B cell (primary cell): Measurements from ENCODE around the gene APOO. TPM values are rescaled to one million over a fixed set of nuclear protein-coding genes. Genes with fewer than 3 reads are reported as not detected.

Experiments
- ATAC-seq: fragments of 200-7000 bp; cut with Tn5 transposase; one replicate; pipeline ENCODE4 v1.10.0; 2021; ENCODE audit warnings: low read depth, mild to moderate bottlenecking, moderate number of reproducible peaks, moderate library complexity
- CTCF ChIA-PET: fragments of 350-600 bp; sonication (Branson Sonifier 250); formaldehyde crosslinking; loops from one replicate; lab custom pipeline; 2021; ENCODE audit warnings: antibody characterized with exemption, inconsistent platforms; lab: Charles Lee
- POLR2A ChIA-PET: fragments of 350-600 bp; sonication (Branson Sonifier 250); formaldehyde crosslinking; loops from one replicate; lab custom pipeline; 2021; ENCODE audit warnings: antibody characterized with exemption; lab: Charles Lee
- DNase-seq: peaks from one replicate; pipeline ENCODE4 v3.0.0; 2013
- H2AFZ ChIP-seq: 2 replicates; pipeline ENCODE4 v1.6.1; 2012; ENCODE audit warnings: mild to moderate bottlenecking, low read depth, low read length; ENCODE audit not compliant: insufficient read depth, poor library complexity, severe bottlenecking
- H3K27ac ChIP-seq, 2 donors: 1 replicate in 1 of 2; 2 replicates in 1 of 2; pipeline ENCODE4 v1.5.1; 2012 to 2013; ENCODE audit warnings: low read length in 2 of 2, mild to moderate bottlenecking in 2 of 2, moderate library complexity in 1 of 2
- H3K27me3 ChIP-seq, 4 experiments: fragments of 200-600 bp in 1 of 4; sonication (generic) in 1 of 4; replicated peaks in 1 of 4; 1 replicate in 2 of 4; 2 replicates in 2 of 4; pipeline versions ENCODE4 v1.6.1 to v1.7.0; 2013 to 2016; ENCODE audit warnings: low read length in 3 of 4, mild to moderate bottlenecking in 2 of 4, mixed read lengths in 1 of 4, moderate library complexity in 1 of 4; ENCODE audit not compliant: insufficient read depth in 4 of 4, control insufficient read depth in 3 of 4; ENCODE audit errors: control extremely low read depth in 1 of 4
- H3K36me3 ChIP-seq, 2 experiments: replicated peaks in 1 of 2; 1 replicate in 1 of 2; 2 replicates in 1 of 2; pipeline versions ENCODE4 v1.6.1 to v1.7.1; 2013; ENCODE audit warnings: low read length in 1 of 2; ENCODE audit not compliant: insufficient read depth in 2 of 2, control insufficient read depth in 1 of 2; ENCODE audit errors: control extremely low read depth in 1 of 2, extremely low read depth in 1 of 2
- H3K4me1 ChIP-seq, 2 donors: fragments of 200-600 bp in 1 of 2; sonication (generic) in 1 of 2; 1 replicate in 1 of 2; 2 replicates in 1 of 2; pipeline versions ENCODE4 v1.5.1 to v1.6.1; 2013 to 2017; ENCODE audit warnings: low read length in 2 of 2; ENCODE audit not compliant: control insufficient read depth in 2 of 2, insufficient read depth in 2 of 2
- H3K4me2 ChIP-seq: replicated peaks from 2 replicates; pipeline ENCODE3; 2012; ENCODE audit warnings: mild to moderate bottlenecking, low read depth, low read length; ENCODE audit not compliant: poor library complexity, severe bottlenecking
- H3K4me3 ChIP-seq, 5 experiments: fragments of 200-600 bp in 1 of 5; sonication (generic) in 1 of 5; 1 replicate in 3 of 5; 2 replicates in 2 of 5; pipeline versions ENCODE4 v1.5.1 to v1.7.0; 2011 to 2016; ENCODE audit warnings: low read length in 4 of 5, mild to moderate bottlenecking in 4 of 5, low read depth in 2 of 5, control low read depth in 1 of 5, moderate library complexity in 1 of 5; ENCODE audit not compliant: insufficient read depth in 1 of 5; ENCODE audit errors: control extremely low read depth in 1 of 5, extremely low read depth in 1 of 5
- H3K79me2 ChIP-seq: fragments of 200-600 bp; sonication (generic); one replicate; pipeline ENCODE4 v1.6.0; 2016; ENCODE audit warnings: low read length; ENCODE audit not compliant: control insufficient read depth, insufficient read depth
- H3K9ac ChIP-seq: fragments of 200-600 bp; sonication (generic); 2 replicates; pipeline ENCODE4 v1.6.1; 2017; ENCODE audit warnings: mild to moderate bottlenecking, low read length, moderate library complexity
- H3K9me3 ChIP-seq, 3 donors: one replicate each; pipeline versions ENCODE4 v1.6.1 to v1.7.1; 2013; ENCODE audit warnings: low read length in 2 of 3; ENCODE audit not compliant: control insufficient read depth in 2 of 3, insufficient read depth in 1 of 3; ENCODE audit errors: control extremely low read depth in 1 of 3
- H4K20me1 ChIP-seq: 2 replicates; pipeline ENCODE4 v1.6.0; 2012; ENCODE audit warnings: mild to moderate bottlenecking, low read length; ENCODE audit not compliant: insufficient read depth, control insufficient read depth, poor library complexity, severe bottlenecking
- H3K27ac Mint-ChIP-seq: one replicate; pipeline ENCODE4 v1.8.0; 2021; ENCODE audit warnings: mixed read lengths
- H3K27me3 Mint-ChIP-seq: one replicate; pipeline ENCODE4 v1.8.0; 2021; ENCODE audit warnings: mixed read lengths
- H3K4me1 Mint-ChIP-seq: one replicate; pipeline ENCODE4 v1.8.0; 2021; ENCODE audit warnings: mixed read lengths
- H3K4me3 Mint-ChIP-seq: one replicate; pipeline ENCODE4 v1.8.0; 2021; ENCODE audit warnings: mixed read lengths
- H3K9me3 Mint-ChIP-seq: one replicate; pipeline ENCODE4 v1.8.0; 2022; ENCODE audit warnings: mixed read lengths; ENCODE audit not compliant: insufficient read depth
- EZH2 ChIP-seq: IDR thresholded peaks from 2 replicates; pipeline ENCODE4 v1.6.1; 2012; ENCODE audit warnings: borderline replicate concordance, low read depth, mild to moderate bottlenecking, moderate library complexity, low read length; ENCODE audit not compliant: insufficient read depth, poor library complexity, severe bottlenecking
- WGBS: methylation state at CpG from one replicate; pipeline ENCODE4 v1.1.5; 2013; ENCODE audit warnings: missing lambda C conversion rate; ENCODE audit not compliant: insufficient coverage; 5-methylcytosine and 5-hydroxymethylcytosine counted together
- intact Hi-C: fragments of 100-400 bp; cut with micrococcal nuclease; formaldehyde crosslinking; loops from one replicate; pipeline ENCODE4 v1.10.0; 2022
- polyA plus RNA-seq: library from polyadenylated mRNA; depleted of rRNA; stranded (reverse); fragments of >200 nt; gene quantifications from 2 replicates; pipeline ENCODE4 v1.2.3, GENCODE V29; 2012
- total RNA-seq, 2 donors: library from RNA; stranded (reverse); fragments of 120-200 nt in 1 of 2; gene quantifications; 1 replicate in 1 of 2; 2 replicates in 1 of 2; pipeline versions ENCODE4 v1.2.3 to v1.2.4, GENCODE V29; 2013 to 2022
- TF ChIP-seq, protein P1 (sequence below): fragments of 200-600 bp; IDR thresholded peaks from one replicate; pipeline ENCODE4 v1.8.0; 2022; ENCODE audit warnings: antibody characterized with exemption, mild to moderate bottlenecking

Gene APOO
- total and polyA plus RNA-seq, 2 donors (not counting 1 experiment from before 2014, with no cell fraction given) = 4.7 to 7.2 TPM

GRCh38 chrX:23902419-23902818 lies 5.3 kb downstream of the APOO start:
- DNase-seq (peak; percentile 64), ATAC-seq (peak; percentile 20)
- WGBS = no CpG with 5 or more reads among the region's 2 CpGs
- CTCF ChIA-PET = interaction anchor here (0.8 to 4.2 kb wide), 45 partner anchors 10 to 1917 kb away, joined by 3 to 91 read pairs (median 6); partner anchors contain the start of genes ACOT9, EIF2S3, PRDX4 and SAT1
- H3K4me1 Mint-ChIP-seq = peaks cover 9% of the 10 kb centered on the region
- Histone ChIP-seq H3K4me3 (no peak overlapping the region), H3K9me3 (no peaks in the 10 kb centered on the region), H3K27me3 (no peaks in the 10 kb centered on the region), H3K9ac (no peak overlapping the region), H3K27ac (no peak overlapping the region), H3K36me3 (no peaks in the 10 kb centered on the region), H3K79me2 (no peaks in the 10 kb centered on the region), H3K4me2 (peak overlapping the region; percentile 10), H4K20me1 (no peaks in the 10 kb centered on the region), H2AFZ (no peak overlapping the region), H3K4me1 (peaks cover 6 to 17% of the 10 kb centered on the region in 2 donors)
- no peak overlapping the region for H3K4me3 Mint-ChIP-seq
- H3K9me3 Mint-ChIP-seq = no peaks in the 10 kb centered on the region
- POLR2A ChIA-PET = interaction anchor here (0.9 kb wide), 1 partner anchor 121 kb away, joined by 3 read pairs; no protein-coding TSS in a partner anchor
- no peaks in the 10 kb centered on the region for H3K27me3 Mint-ChIP-seq
- intact Hi-C loops = loop anchor here (1.0 to 10.0 kb wide), 4 partner anchors 119 to 238 kb away; partner anchors contain the start of genes ACOT9, PRDX4 and SAT1
- TF ChIP-seq, protein P1, sequence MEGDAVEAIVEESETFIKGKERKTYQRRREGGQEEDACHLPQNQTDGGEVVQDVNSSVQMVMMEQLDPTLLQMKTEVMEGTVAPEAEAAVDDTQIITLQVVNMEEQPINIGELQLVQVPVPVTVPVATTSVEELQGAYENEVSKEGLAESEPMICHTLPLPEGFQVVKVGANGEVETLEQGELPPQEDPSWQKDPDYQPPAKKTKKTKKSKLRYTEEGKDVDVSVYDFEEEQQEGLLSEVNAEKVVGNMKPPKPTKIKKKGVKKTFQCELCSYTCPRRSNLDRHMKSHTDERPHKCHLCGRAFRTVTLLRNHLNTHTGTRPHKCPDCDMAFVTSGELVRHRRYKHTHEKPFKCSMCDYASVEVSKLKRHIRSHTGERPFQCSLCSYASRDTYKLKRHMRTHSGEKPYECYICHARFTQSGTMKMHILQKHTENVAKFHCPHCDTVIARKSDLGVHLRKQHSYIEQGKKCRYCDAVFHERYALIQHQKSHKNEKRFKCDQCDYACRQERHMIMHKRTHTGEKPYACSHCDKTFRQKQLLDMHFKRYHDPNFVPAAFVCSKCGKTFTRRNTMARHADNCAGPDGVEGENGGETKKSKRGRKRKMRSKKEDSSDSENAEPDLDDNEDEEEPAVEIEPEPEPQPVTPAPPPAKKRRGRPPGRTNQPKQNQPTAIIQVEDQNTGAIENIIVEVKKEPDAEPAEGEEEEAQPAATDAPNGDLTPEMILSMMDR = peak; percentile 59
- TF ChIP-seq EZH2 = no peak
- no peak overlapping the region for H3K27ac Mint-ChIP-seq

- H3K4me1 Mint-ChIP-seq = peaks cover 6% of the 10 kb centered on the region
- H3K4me1 ChIP-seq = peaks cover 6 to 12% of the 10 kb centered on the region in 2 donors
- TF ChIP-seq, protein P1 = no peak
- no peak for TF ChIP-seq EZH2
- no peaks in the 10 kb centered on the region for H3K36me3 ChIP-seq
- no peaks in the 10 kb centered on the region for H3K27me3 Mint-ChIP-seq
- peak; percentile 78 for ATAC-seq
- H3K9me3 ChIP-seq = no peaks in the 10 kb centered on the region
- intact Hi-C loops = loop anchor here (1.0 to 10.0 kb wide), 4 partner anchors 119 to 237 kb away; partner anchors contain the start of genes ACOT9, PRDX4 and SAT1
- ChIA-PET CTCF (interaction anchor here (0.6 to 4.2 kb wide), 50 partner anchors 10 to 1917 kb away, joined by 3 to 91 read pairs (median 5); partner anchors contain the start of genes ACOT9, PRDX4 and SAT1), POLR2A (interaction anchor here (0.9 kb wide), 2 partner anchors 120 to 152 kb away, joined by 3 read pairs; no protein-coding TSS in a partner anchor)
- no peaks in the 10 kb centered on the region for H3K27me3 ChIP-seq
- no peak overlapping the region for H2AFZ ChIP-seq
- DNase-seq = peak; percentile 70
- H3K27ac ChIP-seq = peak overlapping the region in 1 of 2 donors; percentile 14
- H3K4me2 ChIP-seq = peak overlapping the region; percentile 10
- WGBS = no CpG with 5 or more reads among the region's 1 CpG
- H3K27ac Mint-ChIP-seq = no peak overlapping the region
- no peaks in the 10 kb centered on the region for H3K9me3 Mint-ChIP-seq
- no peak overlapping the region for H3K4me3 ChIP-seq
- H3K9ac ChIP-seq = no peak overlapping the region
- no peak overlapping the region for H3K4me3 Mint-ChIP-seq
- H4K20me1 ChIP-seq = no peaks in the 10 kb centered on the region
- H3K79me2 ChIP-seq = no peaks in the 10 kb centered on the region
These were observed 5.9 kb downstream of the APOO start for GRCh38 chrX:23901805-23902204.
